ENCODE data around the gene MARCHF10.
A peak's percentile ranks its signal among the peaks of the same experiment; 100 is the strongest.

The MARCHF10 gene

GRCh38 chr17:62809656-62810055 lies 1.5 kb upstream of the MARCHF10 start:
- Histone ChIP-seq H3K9ac (ENCODE audit: low read depth, low read length, poor library complexity) (no peak overlapping the region), H2AFZ (ENCODE audit: low read length) (no peak overlapping the region), H3K14ac (ENCODE audit: low read length) (no peak overlapping the region), H2BK120ac (ENCODE audit: low read depth, low read length) (no peak overlapping the region), H3K4ac (ENCODE audit: low read length) (no peak overlapping the region), H3K79me1 (ENCODE audit: low read depth, low read length) (no peaks in the 10 kb centered on the region), H3K4me2 (ENCODE audit: insufficient read depth, low read length, poor library complexity, severe bottlenecking) (no peak overlapping the region), H3K23ac (ENCODE audit: low read depth, low read length, poor library complexity) (no peak overlapping the region), H3K27me3 (ENCODE audit: control insufficient read depth in 3 of 3, insufficient read depth in 3 of 3, low read depth in 1 of 3, low read length in 3 of 3) (no peaks in the 10 kb centered on the region), H3K27ac (replicated peaks; ENCODE audit: low read length) (no peak overlapping the region), H2BK12ac (ENCODE audit: low read length) (no peak overlapping the region), H4K8ac (ENCODE audit: low read depth, low read length) (no peak overlapping the region), H2BK5ac (ENCODE audit: low read length) (no peak overlapping the region), H3K4me3 (ENCODE audit: low read length in 2 of 2) (no peak overlapping the region), H4K91ac (ENCODE audit: low read depth, low read length, poor library complexity) (no peak overlapping the region), H3K4me1 (ENCODE audit: control insufficient read depth in 2 of 2, insufficient read depth in 1 of 2, low read depth in 1 of 2, low read length in 2 of 2) (peaks cover 8 to 9% of the 10 kb centered on the region in 2 donors), H3K18ac (ENCODE audit: low read length) (no peak overlapping the region), H2AK5ac (ENCODE audit: low read depth, low read length) (no peak overlapping the region), H3K36me3 (replicated peaks in 1 of 2; ENCODE audit: control insufficient read depth in 2 of 2, insufficient read depth in 2 of 2, low read length in 2 of 2) (no peaks in the 10 kb centered on the region), H2BK15ac (ENCODE audit: low read length) (no peak overlapping the region), H3K9me3 (replicated peaks in 1 of 2; ENCODE audit: control insufficient read depth in 2 of 2, insufficient read depth in 1 of 2, low read depth in 1 of 2, low read length in 2 of 2) (peaks cover 0 to 1% of the 10 kb centered on the region in 2 donors)
- no peak for DNase-seq (ENCODE audit: low spot score)
- no CpG with 5 or more reads among the region's 4 CpGs for WGBS, 2 donors (ENCODE audit: extremely low coverage in 2 of 2, insufficient read length in 2 of 2, insufficient replicate concordance in 1 of 2)

- no peak overlapping the region for H3K23ac ChIP-seq (ENCODE audit: low read depth, low read length, poor library complexity)
- H3K4ac ChIP-seq (ENCODE audit: low read length): no peak overlapping the region
- H3K36me3 ChIP-seq (replicated peaks in 1 of 2; ENCODE audit: control insufficient read depth in 2 of 2, insufficient read depth in 2 of 2, low read length in 2 of 2): no peaks in the 10 kb centered on the region
- no peak overlapping the region for H4K8ac ChIP-seq (ENCODE audit: low read depth, low read length)
- no peak overlapping the region for H2AK5ac ChIP-seq (ENCODE audit: low read depth, low read length)
- H3K4me3 ChIP-seq (ENCODE audit: low read length in 2 of 2): peak overlapping the region in 1 of 2 donors; percentile 8
- no peak overlapping the region for H2BK120ac ChIP-seq (ENCODE audit: low read depth, low read length)
- H2AFZ ChIP-seq (ENCODE audit: low read length): peak overlapping the region; percentile 79
- H2BK15ac ChIP-seq (ENCODE audit: low read length): peak overlapping the region; percentile 82
- WGBS, 2 donors (ENCODE audit: extremely low coverage in 2 of 2, insufficient read length in 2 of 2, insufficient replicate concordance in 1 of 2): no CpG with 5 or more reads among the region's 10 CpGs
- no peak overlapping the region for H4K91ac ChIP-seq (ENCODE audit: low read depth, low read length, poor library complexity)
- no peaks in the 10 kb centered on the region for H3K9me3 ChIP-seq (replicated peaks in 1 of 2; ENCODE audit: control insufficient read depth in 2 of 2, insufficient read depth in 1 of 2, low read depth in 1 of 2, low read length in 2 of 2)
- H3K27me3 ChIP-seq (ENCODE audit: control insufficient read depth in 3 of 3, insufficient read depth in 3 of 3, low read depth in 1 of 3, low read length in 3 of 3): no peaks in the 10 kb centered on the region
- no peaks in the 10 kb centered on the region for H3K79me1 ChIP-seq (ENCODE audit: low read depth, low read length)
- no peak overlapping the region for H3K9ac ChIP-seq (ENCODE audit: low read depth, low read length, poor library complexity)
- H2BK12ac ChIP-seq (ENCODE audit: low read length): no peak overlapping the region
- H3K4me1 ChIP-seq (ENCODE audit: control insufficient read depth in 2 of 2, insufficient read depth in 1 of 2, low read depth in 1 of 2, low read length in 2 of 2): peaks cover 8 to 9% of the 10 kb centered on the region in 2 donors
- no peak overlapping the region for H2BK5ac ChIP-seq (ENCODE audit: low read length)
- H3K4me2 ChIP-seq (ENCODE audit: insufficient read depth, low read length, poor library complexity, severe bottlenecking): peak overlapping the region; percentile 51
- no peak overlapping the region for H3K14ac ChIP-seq (ENCODE audit: low read length)
- DNase-seq (ENCODE audit: low spot score): no peak
- peak overlapping the region; percentile 59 for H3K18ac ChIP-seq (ENCODE audit: low read length)
- H3K27ac ChIP-seq (replicated peaks; ENCODE audit: low read length): peak overlapping the region; percentile 22
Observed at GRCh38 chr17:62808576-62808970, 459 bp upstream of the MARCHF10 start.

DNA sequence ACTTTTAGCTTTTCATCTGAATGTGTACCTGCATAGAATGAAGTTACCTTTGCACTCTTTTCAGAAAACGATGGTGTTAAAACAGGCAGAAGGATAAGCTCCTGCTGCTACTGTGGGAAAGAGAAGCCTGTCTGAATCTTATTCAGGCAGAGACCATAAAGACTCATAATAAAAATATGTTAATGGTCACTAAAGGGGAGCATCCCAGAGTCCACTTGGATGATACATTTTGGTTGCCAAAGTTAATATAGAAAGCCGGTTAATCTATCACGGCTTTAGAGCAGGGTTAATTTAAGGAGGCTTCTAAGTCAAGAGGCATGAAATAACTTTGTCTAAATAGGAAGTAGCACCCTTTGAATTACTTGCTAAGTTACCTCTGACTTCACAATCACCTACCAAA lies 2.9 kb downstream of the MARCHF10 start:
- H3K9me3 ChIP-seq (replicated peaks in 1 of 2; ENCODE audit: control insufficient read depth in 2 of 2, insufficient read depth in 1 of 2, low read depth in 1 of 2, low read length in 2 of 2): no peaks in the 10 kb centered on the region
- no peak for DNase-seq (ENCODE audit: low spot score)
- no peak overlapping the region for H3K9ac ChIP-seq (ENCODE audit: low read depth, low read length, poor library complexity)
- WGBS, 2 donors (ENCODE audit: extremely low coverage in 2 of 2, insufficient read length in 2 of 2, insufficient replicate concordance in 1 of 2): no CpG with 5 or more reads among the region's 3 CpGs
- H3K4me3 ChIP-seq (ENCODE audit: low read length in 2 of 2): no peak overlapping the region
- no peak overlapping the region for H2AFZ ChIP-seq (ENCODE audit: low read length)
- no peak overlapping the region for H2BK15ac ChIP-seq (ENCODE audit: low read length)
- no peak overlapping the region for H2BK120ac ChIP-seq (ENCODE audit: low read depth, low read length)
- no peaks in the 10 kb centered on the region for H3K27me3 ChIP-seq (ENCODE audit: control insufficient read depth in 3 of 3, insufficient read depth in 3 of 3, low read depth in 1 of 3, low read length in 3 of 3)
- H4K8ac ChIP-seq (ENCODE audit: low read depth, low read length): no peak overlapping the region
- no peak overlapping the region for H2AK5ac ChIP-seq (ENCODE audit: low read depth, low read length)
- no peak overlapping the region for H3K23ac ChIP-seq (ENCODE audit: low read depth, low read length, poor library complexity)
- no peak overlapping the region for H3K27ac ChIP-seq (replicated peaks; ENCODE audit: low read length)
- H2BK12ac ChIP-seq (ENCODE audit: low read length): no peak overlapping the region
- no peak overlapping the region for H3K14ac ChIP-seq (ENCODE audit: low read length)
- H3K18ac ChIP-seq (ENCODE audit: low read length): no peak overlapping the region
- H3K79me1 ChIP-seq (ENCODE audit: low read depth, low read length): no peaks in the 10 kb centered on the region
- no peaks in the 10 kb centered on the region for H3K36me3 ChIP-seq (replicated peaks in 1 of 2; ENCODE audit: control insufficient read depth in 2 of 2, insufficient read depth in 2 of 2, low read length in 2 of 2)
- H4K91ac ChIP-seq (ENCODE audit: low read depth, low read length, poor library complexity): no peak overlapping the region
- H3K4me2 ChIP-seq (ENCODE audit: insufficient read depth, low read length, poor library complexity, severe bottlenecking): no peak overlapping the region
- no peak overlapping the region for H2BK5ac ChIP-seq (ENCODE audit: low read length)
- H3K4me1 ChIP-seq (ENCODE audit: control insufficient read depth in 2 of 2, insufficient read depth in 1 of 2, low read depth in 1 of 2, low read length in 2 of 2): peaks cover 10 to 14% of the 10 kb centered on the region in 2 donors
- H3K4ac ChIP-seq (ENCODE audit: low read length): no peak overlapping the region

DNA sequence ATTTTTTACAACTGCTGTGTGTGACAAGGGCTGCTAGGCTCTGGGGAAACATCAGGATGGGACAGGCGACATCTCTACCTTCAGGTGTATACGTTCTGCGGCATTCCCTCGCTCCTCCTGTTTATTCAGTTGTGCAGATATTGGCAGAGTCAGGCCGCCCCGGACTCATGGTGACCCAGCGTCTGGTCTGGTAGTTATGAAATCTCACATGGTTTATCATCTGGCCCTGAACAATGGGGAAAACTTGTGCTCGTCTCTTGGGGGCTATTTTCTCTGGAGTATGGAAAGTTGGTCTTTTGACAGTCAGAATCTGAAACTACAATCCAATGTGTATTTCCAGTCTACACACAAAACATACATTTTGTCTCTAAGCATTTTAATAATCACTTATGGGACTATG lies 3.3 kb downstream of the MARCHF10 start:
- H4K91ac ChIP-seq (ENCODE audit: low read depth, low read length, poor library complexity): no peak overlapping the region

More for the DNA sequence above, 3.3 kb downstream of the MARCHF10 start:
- Histone ChIP-seq H2BK12ac (ENCODE audit: low read length) (no peak overlapping the region), H3K14ac (ENCODE audit: low read length) (no peak overlapping the region), H2BK15ac (ENCODE audit: low read length) (no peak overlapping the region), H2AK5ac (ENCODE audit: low read depth, low read length) (no peak overlapping the region), H4K8ac (ENCODE audit: low read depth, low read length) (no peak overlapping the region), H3K36me3 (replicated peaks in 1 of 2; ENCODE audit: control insufficient read depth in 2 of 2, insufficient read depth in 2 of 2, low read length in 2 of 2) (no peaks in the 10 kb centered on the region), H3K4me3 (ENCODE audit: low read length in 2 of 2) (no peak overlapping the region), H3K27me3 (ENCODE audit: control insufficient read depth in 3 of 3, insufficient read depth in 3 of 3, low read depth in 1 of 3, low read length in 3 of 3) (no peaks in the 10 kb centered on the region), H3K9ac (ENCODE audit: low read depth, low read length, poor library complexity) (no peak overlapping the region), H3K79me1 (ENCODE audit: low read depth, low read length) (no peaks in the 10 kb centered on the region), H3K23ac (ENCODE audit: low read depth, low read length, poor library complexity) (no peak overlapping the region), H2BK5ac (ENCODE audit: low read length) (no peak overlapping the region), H2BK120ac (ENCODE audit: low read depth, low read length) (no peak overlapping the region), H3K4me2 (ENCODE audit: insufficient read depth, low read length, poor library complexity, severe bottlenecking) (no peak overlapping the region), H3K4me1 (ENCODE audit: control insufficient read depth in 2 of 2, insufficient read depth in 1 of 2, low read depth in 1 of 2, low read length in 2 of 2) (peaks cover 10 to 14% of the 10 kb centered on the region in 2 donors), H3K4ac (ENCODE audit: low read length) (no peak overlapping the region), H3K27ac (replicated peaks; ENCODE audit: low read length) (no peak overlapping the region), H3K9me3 (replicated peaks in 1 of 2; ENCODE audit: control insufficient read depth in 2 of 2, insufficient read depth in 1 of 2, low read depth in 1 of 2, low read length in 2 of 2) (no peaks in the 10 kb centered on the region), H2AFZ (ENCODE audit: low read length) (no peak overlapping the region), H3K18ac (ENCODE audit: low read length) (no peak overlapping the region)
- no peak for DNase-seq (ENCODE audit: low spot score)
- no CpG with 5 or more reads among the region's 8 CpGs for WGBS, 2 donors (ENCODE audit: extremely low coverage in 2 of 2, insufficient read length in 2 of 2, insufficient replicate concordance in 1 of 2)
